ENCODE results near the gene DPYSL5. TPM values are rescaled to one million over a fixed set of nuclear protein-coding genes. Genes with fewer than 3 reads are reported as not detected.

The DPYSL5 gene
- total RNA-seq = 0.48 and 0.63 TPM in 2 replicates
- 0.21 and 0.99 TPM in 2 replicates for polyA plus RNA-seq

GRCh38 chr2:26847655-26848335, at the start of gene DPYSL5:
DPYSL5 (plus strand) TSS chr2:26848132; CDS start chr2:26898500, 50,368 bp downstream.
- peak within 1 kb of the TSS; percentile 63 for H2AFZ ChIP-seq
- peaks cover 77% of the 10 kb centered on the region for H3K27me3 ChIP-seq
- H3K36me3 ChIP-seq (replicated peaks; ENCODE audit: insufficient read depth, low read depth) = no peaks in the 10 kb centered on the region
- no peaks in the 10 kb centered on the region for H3K9me3 ChIP-seq (ENCODE audit: low read depth)
- DNase-seq (ENCODE audit: low spot score) = peak; percentile 46
- no peak for TF ChIP-seq EZH2phosphoT487 (IDR thresholded peaks at IDR 0.05; ENCODE audit: low read depth, severe bottlenecking, unreplicated experiment)
- TF ChIP-seq EZH2 (IDR thresholded peaks at IDR 0.05; ENCODE audit: borderline replicate concordance) = no peak
- TF ChIP-seq CTCF (IDR thresholded peaks at IDR 0.05; ENCODE audit: poor library complexity) = no peak
- peak within 1 kb of the TSS; percentile 89 for H3K4me2 ChIP-seq
- H4K20me1 ChIP-seq (ENCODE audit: insufficient read depth, poor library complexity, severe bottlenecking) = no peaks in the 10 kb centered on the region
- no peak within 1 kb of the TSS for H3K27ac ChIP-seq
- no peaks in the 10 kb centered on the region for H3K9me2 ChIP-seq (replicated peaks; ENCODE audit: insufficient read depth)
- peak within 1 kb of the TSS; percentile 26 for H3K4me3 ChIP-seq
- H3K79me2 ChIP-seq = no peaks in the 10 kb centered on the region
- peaks cover 22% of the 10 kb centered on the region for H3K4me1 ChIP-seq (ENCODE audit: insufficient read depth)
- WGBS (ENCODE audit: low lambda C conversion rate, missing lambda C conversion rate) = 2% methylated on average over 38 of the region's 83 CpGs

GRCh38 chr2:26801328-26801727, 46.6 kb upstream of the DPYSL5 start:
- WGBS (ENCODE audit: low lambda C conversion rate, missing lambda C conversion rate) = 63% methylated on average over 4 of the region's 4 CpGs
- Histone ChIP-seq H3K4me3 (no peak overlapping the region), H3K27me3 (no peaks in the 10 kb centered on the region), H3K36me3 (replicated peaks; ENCODE audit: insufficient read depth, low read depth) (no peaks in the 10 kb centered on the region), H2AFZ (no peak overlapping the region), H3K4me2 (no peak overlapping the region), H3K27ac (no peak overlapping the region), H3K9me3 (ENCODE audit: low read depth) (no peaks in the 10 kb centered on the region), H4K20me1 (ENCODE audit: insufficient read depth, poor library complexity, severe bottlenecking) (no peaks in the 10 kb centered on the region), H3K9me2 (replicated peaks; ENCODE audit: insufficient read depth) (no peaks in the 10 kb centered on the region), H3K4me1 (ENCODE audit: insufficient read depth) (no peaks in the 10 kb centered on the region), H3K79me2 (no peaks in the 10 kb centered on the region)
- TF ChIP-seq CTCF (IDR thresholded peaks at IDR 0.05; ENCODE audit: poor library complexity) (no peak), EZH2phosphoT487 (IDR thresholded peaks at IDR 0.05; ENCODE audit: low read depth, severe bottlenecking, unreplicated experiment) (no peak), EZH2 (IDR thresholded peaks at IDR 0.05; ENCODE audit: borderline replicate concordance) (no peak)
- no peak for DNase-seq (ENCODE audit: low spot score)

GRCh38 chr2:26801796-26802195, 46.1 kb upstream of the DPYSL5 start:
- Histone ChIP-seq H3K9me2 (replicated peaks; ENCODE audit: insufficient read depth) (no peaks in the 10 kb centered on the region), H3K4me1 (ENCODE audit: insufficient read depth) (no peaks in the 10 kb centered on the region), H3K27ac (no peak overlapping the region), H3K27me3 (no peaks in the 10 kb centered on the region), H3K4me2 (no peak overlapping the region), H3K79me2 (no peaks in the 10 kb centered on the region), H3K9me3 (ENCODE audit: low read depth) (no peaks in the 10 kb centered on the region), H2AFZ (no peak overlapping the region), H3K36me3 (replicated peaks; ENCODE audit: insufficient read depth, low read depth) (no peaks in the 10 kb centered on the region), H4K20me1 (ENCODE audit: insufficient read depth, poor library complexity, severe bottlenecking) (no peaks in the 10 kb centered on the region), H3K4me3 (no peak overlapping the region)
- WGBS (ENCODE audit: low lambda C conversion rate, missing lambda C conversion rate) = 94% methylated on average over 7 of the region's 7 CpGs
- TF ChIP-seq EZH2phosphoT487 (IDR thresholded peaks at IDR 0.05; ENCODE audit: low read depth, severe bottlenecking, unreplicated experiment) (no peak), EZH2 (IDR thresholded peaks at IDR 0.05; ENCODE audit: borderline replicate concordance) (no peak), CTCF (IDR thresholded peaks at IDR 0.05; ENCODE audit: poor library complexity) (no peak)
- no peak for DNase-seq (ENCODE audit: low spot score)
